ENCODE measurements around the gene RUNX2.

DNA sequence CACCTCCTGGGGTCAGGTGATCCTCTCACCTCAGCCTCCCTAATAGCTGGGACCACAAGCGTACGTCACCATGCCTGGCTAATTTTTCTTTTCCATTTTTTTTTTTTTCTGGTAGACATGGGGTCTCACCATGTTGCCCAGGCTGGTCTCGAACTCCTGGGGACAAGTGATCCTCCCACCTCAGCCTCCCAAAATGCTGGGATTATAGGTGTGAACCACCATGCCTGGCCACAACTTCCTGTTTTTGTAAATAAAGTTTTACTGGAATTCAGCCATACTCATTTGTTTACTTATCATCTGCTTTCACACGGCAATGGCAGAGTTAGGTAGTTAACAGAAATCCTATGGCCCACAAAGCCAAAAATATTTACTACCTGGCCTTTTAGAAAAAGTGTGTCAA is 7.8 kb upstream of the RUNX2 start:
- TF ChIP-seq POLR2A (IDR thresholded peaks at IDR 0.05; ENCODE audit: low read length): no peak
- TF ChIP-seq GATA1 (IDR thresholded peaks at IDR 0.05; ENCODE audit: low read depth, low read length): no peak

Measured in erythroblast (primary cell).